K562 (cell line): ENCODE measurements around the gene SLC1A1. TPM values are rescaled to one million over a fixed set of nuclear protein-coding genes. Genes with fewer than 3 reads are reported as not detected.

ENCODE experiments used
- ATAC-seq: fragments of 200-7000 bp; cut with Tn5 transposase; 3 replicates; pipeline ENCODE4 v1.9.1; 2020; ENCODE audit warnings: moderate library complexity
- BruUV-seq: library from RNA; stranded (reverse); fragments of 400-500 nt; replicated peaks from 2 replicates; lab custom pipeline; 2021; lab: Mats Ljungman, UMichigan
- CTCF ChIA-PET: fragments of 300-600 bp; formaldehyde crosslinking; extraction: SDS; loops from one replicate; lab custom pipeline; 2021; ENCODE audit warnings: low intra/inter-chr PET ratio; lab: Yijun Ruan, JAX
- POLR2A ChIA-PET: fragments of 300-600, 350-650 bp; sonication (Branson Sonifier 250); formaldehyde crosslinking; extraction: SDS; loops from one replicate; lab custom pipeline; 2021; ENCODE audit warnings: antibody characterized with exemption, inconsistent platforms; lab: Yijun Ruan, JAX
- DNase-seq, 4 experiments: peaks; one replicate each; pipeline versions ENCODE4 v3.0.0 to v3.0.0-alpha.2; 2011 to 2018; ENCODE audit warnings: low spot score in 3 of 4, mixed read lengths in 3 of 4; ENCODE audit errors: extremely low read depth in 1 of 4
- FAIRE-seq: peaks from 2 replicates; lab custom pipeline; 2011; peaks lifted over from hg19 to GRCh38; lab: Jason Lieb, UNC
- H2AFZ ChIP-seq: 2 replicates; pipeline ENCODE4 v1.6.0; 2011; ENCODE audit warnings: low read depth, low read length, control low read depth, inconsistent platforms
- H3K27ac ChIP-seq: fragments of 200-600 bp; 3 replicates; pipeline ENCODE4 v1.8.0; 2011; ENCODE audit warnings: low read depth, mild to moderate bottlenecking, control low read depth, inconsistent platforms, low read length, moderate library complexity, mixed read lengths; ENCODE audit errors: extremely low read depth
- H3K27me3 ChIP-seq, 2 experiments: fragments of 300-600 bp in 1 of 2; 2 replicates in 1 of 2; 3 replicates in 1 of 2; pipeline versions ENCODE4 v1.6.0 to v1.8.0; 2011; ENCODE audit warnings: inconsistent platforms in 2 of 2, low read length in 2 of 2, mild to moderate bottlenecking in 1 of 2, mixed read lengths in 1 of 2, moderate library complexity in 1 of 2; ENCODE audit not compliant: control insufficient read depth in 2 of 2, insufficient read depth in 2 of 2
- H3K36me3 ChIP-seq: fragments of 300-600 bp; 3 replicates; pipeline ENCODE4 v1.8.0; 2011; ENCODE audit warnings: mild to moderate bottlenecking, low read length, inconsistent platforms; ENCODE audit not compliant: control insufficient read depth, insufficient read depth
- H3K4me1 ChIP-seq, 2 experiments: fragments of 200-600 bp in 1 of 2; replicated peaks in 1 of 2; 2 replicates in 1 of 2; 3 replicates in 1 of 2; pipeline versions ENCODE4 v1.5.1 to v1.8.0; 2011; ENCODE audit warnings: inconsistent platforms in 2 of 2, low read length in 2 of 2, mild to moderate bottlenecking in 1 of 2, mixed read lengths in 1 of 2, moderate library complexity in 1 of 2; ENCODE audit not compliant: control insufficient read depth in 2 of 2, insufficient read depth in 2 of 2
- H3K4me2 ChIP-seq: 2 replicates; pipeline ENCODE4 v1.6.1; 2011; ENCODE audit warnings: low read length, control low read depth, inconsistent platforms, mixed read lengths; ENCODE audit not compliant: insufficient read depth
- H3K4me3 ChIP-seq: fragments of 200-600 bp; sonication (generic), shearing (Covaris generic); 2 replicates; pipeline ENCODE4 v1.5.1; 2016; ENCODE audit warnings: control low read depth, inconsistent platforms
- H3K79me2 ChIP-seq: fragments of 200-600 bp; 3 replicates; pipeline ENCODE4 v1.8.0; 2011; ENCODE audit warnings: low read length, inconsistent platforms; ENCODE audit not compliant: control insufficient read depth, insufficient read depth
- H3K9ac ChIP-seq, 2 experiments: 2 replicates each; pipeline versions ENCODE4 v1.6.0 to v1.6.1; 2011; ENCODE audit warnings: low read depth in 2 of 2, low read length in 2 of 2, control low read depth in 1 of 2, inconsistent platforms in 1 of 2, mild to moderate bottlenecking in 1 of 2, mixed read lengths in 1 of 2; ENCODE audit not compliant: insufficient read depth in 1 of 2
- H3K9me1 ChIP-seq: one replicate; pipeline ENCODE4 v1.6.0; 2011; ENCODE audit warnings: inconsistent platforms, mild to moderate bottlenecking, low read length, moderate library complexity; ENCODE audit not compliant: control insufficient read depth, insufficient read depth
- H3K9me3 ChIP-seq: replicated peaks from 2 replicates; pipeline ENCODE4 v1.5.1; 2011; ENCODE audit warnings: low read depth, low read length, inconsistent platforms; ENCODE audit not compliant: control insufficient read depth, insufficient read depth
- H4K20me1 ChIP-seq: replicated peaks from 2 replicates; pipeline ENCODE4 v1.6.1; 2011; ENCODE audit warnings: low read length, inconsistent platforms, mixed read lengths; ENCODE audit not compliant: control insufficient read depth, insufficient read depth
- CREM ChIP-seq: IDR thresholded peaks from 2 replicates; pipeline ENCODE4 v1.6.1; 2014; ENCODE audit warnings: antibody characterized with exemption, low read depth
- HDAC3 ChIP-seq: fragments of 450-650 bp; IDR thresholded peaks from 2 replicates; pipeline ENCODE4 v1.6.1; 2018; ENCODE audit warnings: borderline replicate concordance, mild to moderate bottlenecking, moderate library complexity; ENCODE audit not compliant: partially characterized antibody
- NCOA1 ChIP-seq: fragments of 450-650 bp; IDR thresholded peaks from 2 replicates; pipeline ENCODE4 v1.6.1; 2016; ENCODE audit warnings: low read depth
- NR1H2 ChIP-seq: sonication (generic); formaldehyde crosslinking; IDR thresholded peaks from 2 replicates; pipeline ENCODE4 v1.4.0; 2020; ENCODE audit warnings: mild to moderate bottlenecking, missing genetic modification reagents
- PYGO2 ChIP-seq: fragments of 450-650 bp; IDR thresholded peaks from 2 replicates; pipeline ENCODE4 v1.6.1; 2016; ENCODE audit warnings: mild to moderate bottlenecking, missing genetic modification characterization, moderate library complexity, missing compliant biosample characterization
- SIX5 ChIP-seq, 2 experiments: IDR thresholded peaks; 2 replicates each; pipeline ENCODE4 v1.6.1; 2011; ENCODE audit warnings: low read length in 2 of 2, borderline replicate concordance in 1 of 2, low read depth in 1 of 2, mild to moderate bottlenecking in 1 of 2, moderate library complexity in 1 of 2; ENCODE audit not compliant: insufficient read depth in 1 of 2
- SNIP1 ChIP-seq: fragments of 450-650 bp; IDR thresholded peaks from 2 replicates; pipeline ENCODE4 v1.7.1; 2017; ENCODE audit warnings: low read depth, mild to moderate bottlenecking
- STAT5B ChIP-seq: fragments of 250-450 bp; sonication (Bioruptor Pico); IDR thresholded peaks from 2 replicates; pipeline ENCODE4 v1.8.0; 2021; ENCODE audit warnings: mild to moderate bottlenecking, inconsistent platforms
- TAL1 ChIP-seq: fragments of 450-650 bp; IDR thresholded peaks from 2 replicates; pipeline ENCODE4 v1.6.1; 2016; ENCODE audit warnings: mild to moderate bottlenecking
- ZBTB11 ChIP-seq, 3 experiments: fragments of 200-800 bp in 1 of 3; fragments of 250-450 bp in 1 of 3; fragments of 450-650 bp in 1 of 3; sonication (Bioruptor Pico) in 1 of 3; sonication (Bioruptor generic) in 1 of 3; formaldehyde crosslinking in 1 of 3; IDR thresholded peaks; 2 replicates each; pipeline versions ENCODE4 v1.6.1 to v1.8.0; 2016 to 2022; ENCODE audit warnings: mild to moderate bottlenecking in 2 of 3, missing genetic modification characterization in 2 of 3, missing compliant biosample characterization in 1 of 3, moderate library complexity in 1 of 3
- WGBS: fragments of 100-300 bp; shearing (Covaris generic); methylation state at CpG from one replicate; pipeline ENCODE4 v1.1.6; 2016; ENCODE audit warnings: low coverage, mixed read lengths; ENCODE audit not compliant: insufficient coverage; ENCODE audit errors: missing lambda C conversion rate; 5-methylcytosine and 5-hydroxymethylcytosine counted together
- in situ Hi-C: fragments of 300-500 bp; cut with MboI; formaldehyde crosslinking; loops from 4 replicates; pipeline ENCODE4 v1.15.0; 2018; ENCODE audit warnings: inconsistent platforms, mixed read lengths
- intact Hi-C: fragments of 100-400 bp; cut with micrococcal nuclease; formaldehyde crosslinking; loops from 2 replicates; pipeline ENCODE4 v1.14.2; 2022
- polyA plus RNA-seq, 8 experiments: library from polyadenylated mRNA; depleted of rRNA in 4 of 8; stranded (reverse) in 5 of 8; unstranded in 3 of 8; fragments of >200 nt; fragmentation: Nextera tagmentation in 2 of 8; fragmentation: Illumina TruSeq in 1 of 8; extraction: Ambion mirVana in 2 of 8; extraction: Trizol in 1 of 8; gene quantifications; 2 replicates each; pipeline versions ENCODE4 v1.2.1 to v1.2.3, GENCODE V29; 2011 to 2014; ENCODE audit warnings: inconsistent platforms in 1 of 8, missing spikeins in 1 of 8
- total RNA-seq, 7 experiments: library from RNA; depleted of rRNA in 6 of 7; stranded (reverse); fragments of >200 nt in 6 of 7; fragmentation: Illumina TruSeq in 2 of 7; extraction: Trizol in 2 of 7; gene quantifications; 2 replicates each; pipeline versions ENCODE4 v1.2.1 to v1.2.3, GENCODE V29; 2011 to 2021; ENCODE audit warnings: low replicate concordance in 1 of 7

Gene SLC1A1
- total and polyA plus RNA-seq, 9 of the 15 experiments (the other 6 are each of a cell fraction or from before 2014, with no cell fraction given), result 0.11 to 0.16 TPM; not detected in 7

- H3K4me1 ChIP-seq, result no peaks in the 10 kb centered on the region
- no peaks in the 10 kb centered on the region for H3K9me3 ChIP-seq
- intact Hi-C loops (no loop called here), in situ Hi-C loops (no loop called here)
- no peak for FAIRE-seq
- no peak overlapping the region for H3K9ac ChIP-seq
- no peaks in the 10 kb centered on the region for H3K36me3 ChIP-seq
- H3K4me2 ChIP-seq, result no peak overlapping the region
- POLR2A ChIA-PET, result no interaction called here
- no peaks in the 10 kb centered on the region for H3K79me2 ChIP-seq
- no peak for ATAC-seq
- no peaks in the 10 kb centered on the region for H3K9me1 ChIP-seq
- TF ChIP-seq NCOA1 (no peak), NR1H2 (CRISPR knock-in tag) (no peak), SNIP1 (no peak), PYGO2 (tag) (no peak), TAL1 (no peak), HDAC3 (no peak), STAT5B (CRISPR knock-in tag) (no peak), SIX5 (IDR thresholded peaks at IDR 0.05; ENCODE audit: borderline replicate concordance in 1 of 2, insufficient read depth in 1 of 2, low read depth in 1 of 2, low read length in 2 of 2) (no peak), CREM (no peak), ZBTB11 (CRISPR knock-in tag; IDR thresholded peaks at IDR 0.05) (no peak)
- H4K20me1 ChIP-seq, result no peaks in the 10 kb centered on the region; the same call in 1 of the 2 replicates
- DNase-seq, result no peak
- H3K4me3 ChIP-seq, result no peak overlapping the region
- H3K27ac ChIP-seq, result no peak overlapping the region
- no peak overlapping the region for H2AFZ ChIP-seq
- H3K27me3 ChIP-seq, result peaks cover 3 to 22% of the 10 kb centered on the region in 2 experiments; a peak in 3 of 5 replicates
- CTCF ChIA-PET, result no interaction called here
- BruUV-seq, result no TSS peak
- WGBS, result 5% methylated on average over 2 of the region's 2 CpGs
Measured at GRCh38 chr9:4579001-4579400, 88.7 kb downstream of the SLC1A1 start.
